Upper lobe of left lung (tissue), 6 donors: Measurements from ENCODE around the gene NAA30. TPM values are rescaled to one million over a fixed set of nuclear protein-coding genes. Genes with fewer than 3 reads are reported as not detected.
"Not testable (repeated sequence)": the region's sequence is repeated elsewhere in the genome, so short reads cannot be mapped to it uniquely, and the experiment has no call there.

Source experiments
- ATAC-seq, 2 donors: fragments of 200-7000 bp; cut with Tn5 transposase; one replicate each; pipeline ENCODE4 v1.9.1; 2022; ENCODE audit warnings: mild to moderate bottlenecking in 2 of 2, moderate library complexity in 2 of 2; ENCODE audit not compliant: low FRiP score in 2 of 2
- DNase-seq, 2 donors: peaks; one replicate each; pipeline ENCODE4 v3.0.0-alpha.2; 2019 to 2020
- H3K27ac ChIP-seq, 4 donors: fragments of 200-600 bp; sonication (generic); one replicate each; pipeline ENCODE4 v1.5.1; 2016 to 2019
- H3K27me3 ChIP-seq, 4 donors: fragments of 200-600 bp; sonication (generic); one replicate each; pipeline ENCODE4 v1.5.1; 2017 to 2019
- H3K36me3 ChIP-seq, 4 donors: fragments of 200-600 bp; sonication (generic); one replicate each; pipeline ENCODE4 v1.5.1; 2016 to 2019
- H3K4me1 ChIP-seq, 4 donors: fragments of 200-600 bp; sonication (generic); one replicate each; pipeline ENCODE4 v1.5.1; 2018 to 2019
- H3K4me3 ChIP-seq, 4 donors: fragments of 200-600 bp; sonication (generic); one replicate each; pipeline ENCODE4 v1.5.1; 2017 to 2019; ENCODE audit warnings: mild to moderate bottlenecking in 2 of 4, moderate library complexity in 1 of 4
- H3K9me3 ChIP-seq, 4 donors: fragments of 200-600 bp; sonication (generic); one replicate each; pipeline ENCODE4 v1.5.1; 2018 to 2019
- CTCF ChIP-seq, 6 experiments: fragments of 450-650 bp in 4 of 6; fragments of 200-600 bp in 2 of 6; sonication (generic) in 2 of 6; IDR thresholded peaks; one replicate each; pipeline ENCODE4 v1.5.1; 2016 to 2019; ENCODE audit warnings: antibody characterized with exemption in 6 of 6
- EP300 ChIP-seq, 4 donors: sonication (generic); formaldehyde crosslinking; IDR thresholded peaks; one replicate each; pipeline ENCODE4 v1.5.1; 2017; ENCODE audit warnings: antibody characterized with exemption in 4 of 4, control low read depth in 2 of 4
- POLR2A ChIP-seq, 4 donors: fragments of 450-650 bp; IDR thresholded peaks; one replicate each; pipeline ENCODE4 v1.5.1; 2016 to 2017; ENCODE audit warnings: antibody characterized with exemption in 4 of 4, mild to moderate bottlenecking in 2 of 4
- POLR2AphosphoS5 ChIP-seq, 2 donors: sonication (generic); formaldehyde crosslinking; IDR thresholded peaks; one replicate each; pipeline ENCODE4 v1.5.1; 2017; ENCODE audit warnings: antibody characterized with exemption in 2 of 2
- WGBS, 2 donors: methylation state at CpG; one replicate each; pipeline ENCODE4 v1.1.5; 2017 to 2018; 5-methylcytosine and 5-hydroxymethylcytosine counted together
- total RNA-seq, 6 donors: library from RNA; depleted of rRNA in 4 of 6; stranded (reverse); fragments of >200 nt in 4 of 6; gene quantifications; one replicate each; pipeline versions ENCODE4 v1.1.0 to v1.2.1, GENCODE V29; 2016 to 2021
- donor health status: DM: no; HTN: no; CAD: no; lungs with moderate emphysema.
- donor health status: DM: no; HTN: yes; CAD: no; lungs with severe emphysema.

Gene NAA30
- total RNA-seq = 10 to 100 TPM in 4 of 6 donors, 1 to 10 TPM in 2; 3.0 to 23.9 (median 10.0) TPM

- 1% methylated on average over 41 to 53 of the region's 62 CpGs for WGBS, 2 donors
- Histone ChIP-seq H3K9me3 (no peaks in the 10 kb centered on the region), H3K36me3 (no peaks in the 10 kb centered on the region), H3K4me3 (peak within 1 kb of the TSS; percentile 55 to 93 (median 75)), H3K27me3 (no peaks in the 10 kb centered on the region), H3K27ac (peak within 1 kb of the TSS; percentile 81 to 91 (median 90)), H3K4me1 (peaks cover 25 to 34% (median 25%) of the 10 kb centered on the region in 4 donors)
- TF ChIP-seq POLR2AphosphoS5 (IDR thresholded peaks at IDR 0.05) (peak; percentile 71 to 90), EP300 (IDR thresholded peaks at IDR 0.05) (no peak), POLR2A (IDR thresholded peaks at IDR 0.05) (peak in 1 of 4 donors; percentile 80), CTCF (IDR thresholded peaks at IDR 0.05) (no peak)
- DNase-seq (peak; percentile 94 to 96), ATAC-seq (peak; percentile 97 to 98)
Measured at GRCh38 chr14:57390037-57390805, at the start of gene NAA30. Gene NAA30 (plus strand): TSS chr14:57390586. CDS start chr14:57390958, 372 bp downstream.

GRCh38 chr14:57343545-57344297 lies 46.7 kb upstream of the NAA30 start:
- not testable (repeated sequence) for H3K4me3 ChIP-seq, H3K27me3 ChIP-seq, H3K9me3 ChIP-seq, H3K27ac ChIP-seq, ATAC-seq, H3K4me1 ChIP-seq, H3K36me3 ChIP-seq
- peak in 1 of 2 donors; percentile 26 for DNase-seq
- WGBS, 2 donors = 76 to 79% methylated on average over 31 to 34 of the region's 34 CpGs

- Histone ChIP-seq H3K36me3 (no peaks in the 10 kb centered on the region), H3K4me1 (no peaks in the 10 kb centered on the region), H3K4me3 (no peak overlapping the region), H3K27ac (no peak overlapping the region), H3K9me3 (no peaks in the 10 kb centered on the region), H3K27me3 (no peaks in the 10 kb centered on the region)
- TF ChIP-seq EP300 (IDR thresholded peaks at IDR 0.05) = no peak
- TF ChIP-seq POLR2AphosphoS5 (IDR thresholded peaks at IDR 0.05) = no peak
- no peak for TF ChIP-seq CTCF (IDR thresholded peaks at IDR 0.05)
- no peak for TF ChIP-seq POLR2A (IDR thresholded peaks at IDR 0.05)
- 75 to 91% methylated on average over 7 to 9 of the region's 9 CpGs for WGBS, 2 donors
- DNase-seq (peak in 1 of 2 donors; percentile 13), ATAC-seq (no peak)
Measured at GRCh38 chr14:57345106-57345505, 45.3 kb upstream of the NAA30 start.

GRCh38 chr14:57346741-57347140 lies 43.6 kb upstream of the NAA30 start:
- DNase-seq (no peak), ATAC-seq (no peak)
- no peaks in the 10 kb centered on the region for H3K27me3 ChIP-seq
- H3K9me3 ChIP-seq = no peaks in the 10 kb centered on the region
- H3K4me1 ChIP-seq = no peaks in the 10 kb centered on the region
- no peak overlapping the region for H3K4me3 ChIP-seq
- no peaks in the 10 kb centered on the region for H3K36me3 ChIP-seq
- no peak overlapping the region for H3K27ac ChIP-seq
- no peak for TF ChIP-seq CTCF (IDR thresholded peaks at IDR 0.05)
- TF ChIP-seq POLR2AphosphoS5 (IDR thresholded peaks at IDR 0.05) = no peak
- TF ChIP-seq POLR2A (IDR thresholded peaks at IDR 0.05) = no peak
- no peak for TF ChIP-seq EP300 (IDR thresholded peaks at IDR 0.05)
- WGBS, 2 donors = 45 to 46% methylated on average over 2 of the region's 2 CpGs

- no peak overlapping the region for H3K27ac ChIP-seq
- H3K36me3 ChIP-seq = no peaks in the 10 kb centered on the region
- DNase-seq = no peak
- WGBS, 2 donors = 65 to 69% methylated on average over 9 of the region's 9 CpGs
- no peak for ATAC-seq
- no peaks in the 10 kb centered on the region for H3K9me3 ChIP-seq
- H3K4me1 ChIP-seq = no peaks in the 10 kb centered on the region
- no peak overlapping the region for H3K4me3 ChIP-seq
- no peaks in the 10 kb centered on the region for H3K27me3 ChIP-seq
- TF ChIP-seq POLR2AphosphoS5 (IDR thresholded peaks at IDR 0.05) = no peak
- no peak for TF ChIP-seq POLR2A (IDR thresholded peaks at IDR 0.05)
- TF ChIP-seq EP300 (IDR thresholded peaks at IDR 0.05) = no peak
- TF ChIP-seq CTCF (IDR thresholded peaks at IDR 0.05) = no peak
Measured at GRCh38 chr14:57352396-57353170, 37.8 kb upstream of the NAA30 start.
